Measurements from ENCODE around the gene SYCE3.

- TF ChIP-seq POLR2AphosphoS5 (IDR thresholded peaks at IDR 0.05; ENCODE audit: low read depth, low read length) (no peak), POLR2A (IDR thresholded peaks at IDR 0.05; ENCODE audit: low read depth, low read length) (no peak), PAX5 (IDR thresholded peaks at IDR 0.05; ENCODE audit: insufficient read depth, low read length, severe bottlenecking) (no peak), TAF1 (IDR thresholded peaks at IDR 0.05; ENCODE audit: low read depth, low read length) (no peak), POU2F2 (IDR thresholded peaks at IDR 0.05; ENCODE audit: low read depth, low read length) (no peak), SPI1 (IDR thresholded peaks at IDR 0.05; ENCODE audit: low read depth, low read length) (no peak)
These were observed 8.1 kb upstream of the SYCE3 start for GRCh38 chr22:50570861-50571260.
